OCI-LY1 (cell line): ENCODE results near the gene ZBTB48.

Source experiments
- CTCF ChIP-seq: fragments of 200-600 bp; sonication (generic), shearing (Covaris generic); IDR thresholded peaks from 2 replicates; pipeline ENCODE4 v1.5.1; 2017; ENCODE audit warnings: mild to moderate bottlenecking, antibody characterized with exemption, low read length, moderate library complexity, mixed read lengths
- EZH2 ChIP-seq: fragments of 200-600 bp; sonication (generic), shearing (Covaris generic); IDR thresholded peaks from 2 replicates; pipeline ENCODE4 v1.8.0; 2017; ENCODE audit warnings: borderline replicate concordance, mixed run types, mild to moderate bottlenecking, antibody characterized with exemption, low read length, moderate library complexity, mixed read lengths

- no peak for TF ChIP-seq CTCF
- TF ChIP-seq EZH2 = no peak
Observed at GRCh38 chr1:6535214-6535613, 44.6 kb upstream of the ZBTB48 start.
